ENCODE measurements around the gene IBA57. TPM values are rescaled to one million over a fixed set of nuclear protein-coding genes. Genes with fewer than 3 reads are reported as not detected.

IBA57 gene
- total and polyA plus RNA-seq, 4 experiments from 2014 or later: 1.3 to 12.0 (median 6.9) TPM

- Histone ChIP-seq H3K27me3 (ENCODE audit: insufficient read depth, low read length) (no peaks in the 10 kb centered on the region), H3K4me3 (ENCODE audit: low read length in 2 of 2) (no peak overlapping the region), H3K4me1 (ENCODE audit: insufficient read depth, low read length) (peaks cover 7% of the 10 kb centered on the region), H3K27ac (ENCODE audit: low read depth, low read length) (no peak overlapping the region), H3K9me3 (ENCODE audit: control insufficient read depth in 1 of 2, low read length in 2 of 2) (no peaks in the 10 kb centered on the region), H3K36me3 (ENCODE audit: insufficient read depth, low read length) (no peaks in the 10 kb centered on the region)
- no peaks in the 10 kb centered on the region for H3K27me3 Mint-ChIP-seq
- DNase-seq: no peak
- peaks cover 0 to 2% of the 10 kb centered on the region in 2 donors for H3K36me3 Mint-ChIP-seq
- intact Hi-C loops (cut with micrococcal nuclease): no loop called here
- H3K4me1 Mint-ChIP-seq: peaks cover 2 to 17% (median 9%) of the 10 kb centered on the region in 4 donors
- H3K27ac Mint-ChIP-seq: no peak overlapping the region
- POLR2A ChIA-PET (ENCODE audit: partially characterized antibody): interaction anchor here (0.8 to 0.9 kb wide), 2 partner anchors 10 to 43 kb away, joined by 3 read pairs; no protein-coding TSS in a partner anchor
- no peak overlapping the region for H3K4me3 Mint-ChIP-seq
- H3K9me3 Mint-ChIP-seq: no peaks in the 10 kb centered on the region
- CTCF ChIA-PET (ENCODE audit: partially characterized antibody): interaction anchor here (1.1 kb wide), 1 partner anchor 45 kb away, joined by 3 read pairs; no protein-coding TSS in a partner anchor
These were observed 44.6 kb downstream of the IBA57 start for GRCh38 chr1:228210076-228210651.

DNA sequence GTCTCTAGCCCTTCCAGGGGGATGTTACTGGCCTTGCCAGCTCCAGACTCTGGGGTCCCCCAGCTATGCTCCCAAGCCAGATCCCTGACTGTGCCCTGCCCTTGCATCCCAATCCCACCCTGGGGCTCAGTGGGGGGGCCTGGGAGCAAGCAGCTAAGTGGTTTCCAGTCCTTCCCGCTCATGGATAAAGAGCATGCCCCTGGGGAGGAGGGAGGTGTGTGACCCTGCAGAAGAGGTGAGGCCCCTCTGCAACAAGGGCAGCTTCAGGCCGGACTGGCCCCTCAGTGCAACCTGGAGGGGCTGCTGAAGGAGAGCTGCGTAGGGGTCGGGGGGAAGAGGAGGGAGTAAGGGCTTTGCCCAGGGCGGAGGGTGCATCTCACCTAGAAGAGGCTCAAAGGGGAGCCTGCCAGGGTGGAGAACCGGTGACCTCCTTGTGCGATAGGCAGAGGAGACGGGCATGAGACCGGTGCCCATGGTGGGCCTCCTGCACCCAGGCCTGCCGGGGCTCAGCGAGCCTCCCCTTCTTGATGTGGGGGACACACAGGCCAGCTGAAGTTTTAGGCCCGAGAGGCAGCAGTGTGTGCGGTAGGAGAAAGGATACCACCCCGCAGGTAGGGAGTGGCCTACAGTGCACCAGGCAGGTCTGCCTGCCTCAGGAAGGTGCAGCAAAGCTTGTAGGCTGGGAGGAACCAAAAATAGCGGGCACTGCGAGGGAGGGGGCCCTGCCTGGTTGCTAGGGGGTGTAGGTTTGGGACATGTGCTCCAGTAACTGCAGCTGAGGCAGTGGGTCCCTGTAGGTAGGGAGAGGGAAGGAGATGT is 45.3 kb downstream of the IBA57 start:
- H3K4me3 Mint-ChIP-seq: peak overlapping the region in 7 of 8 donors; percentile 24 to 61 (median 52)
- peaks cover 7% of the 10 kb centered on the region for H3K4me1 ChIP-seq (ENCODE audit: insufficient read depth, low read length)
- DNase-seq: no peak

GRCh38 chr1:228211531-228212414 is 46.2 kb downstream of the IBA57 start:
- no peaks in the 10 kb centered on the region for H3K36me3 ChIP-seq (ENCODE audit: insufficient read depth, low read length)
- Mint-ChIP-seq H3K4me1 (peaks cover 3 to 17% (median 9%) of the 10 kb centered on the region in 4 donors), H3K4me3 (peak overlapping the region in 7 of 8 donors; percentile 11 to 61 (median 52)), H3K27me3 (no peaks in the 10 kb centered on the region), H3K36me3 (peaks cover 0 to 2% of the 10 kb centered on the region in 2 donors), H3K9me3 (no peaks in the 10 kb centered on the region), H3K27ac (peak overlapping the region in 4 of 7 donors; percentile 29 to 73 (median 51))
- intact Hi-C loops (cut with micrococcal nuclease): loop anchor here (2.0 kb wide), 2 partner anchors 71 to 195 kb away; partner anchors contain the start of genes GUK1 and TRIM11
- H3K27me3 ChIP-seq (ENCODE audit: insufficient read depth, low read length): no peaks in the 10 kb centered on the region
- ChIA-PET CTCF (ENCODE audit: partially characterized antibody) (no interaction called here), POLR2A (ENCODE audit: partially characterized antibody) (interaction anchor here (1.1 to 1.6 kb wide), 2 partner anchors 46 to 246 kb away, joined by 3 to 11 read pairs; partner anchors contain the start of gene IBA57)
- no peak overlapping the region for H3K27ac ChIP-seq (ENCODE audit: low read depth, low read length)
- no peak overlapping the region for H3K4me3 ChIP-seq (ENCODE audit: low read length in 2 of 2)
- peaks cover 7% of the 10 kb centered on the region for H3K4me1 ChIP-seq (ENCODE audit: insufficient read depth, low read length)
- DNase-seq: peak in 1 of 5 donors; percentile 13
- H3K9me3 ChIP-seq (ENCODE audit: control insufficient read depth in 1 of 2, low read length in 2 of 2): no peaks in the 10 kb centered on the region

More for the DNA sequence above, 45.3 kb downstream of the IBA57 start:
- intact Hi-C loops (cut with micrococcal nuclease): no loop called here
- Histone ChIP-seq H3K4me3 (ENCODE audit: low read length in 2 of 2) (no peak overlapping the region), H3K27ac (ENCODE audit: low read depth, low read length) (no peak overlapping the region), H3K27me3 (ENCODE audit: insufficient read depth, low read length) (no peaks in the 10 kb centered on the region), H3K36me3 (ENCODE audit: insufficient read depth, low read length) (no peaks in the 10 kb centered on the region), H3K9me3 (ENCODE audit: control insufficient read depth in 1 of 2, low read length in 2 of 2) (no peaks in the 10 kb centered on the region)
- Mint-ChIP-seq H3K27ac (peak overlapping the region in 3 of 7 donors; percentile 42 to 73 (median 60)), H3K36me3 (peaks cover 0 to 2% of the 10 kb centered on the region in 2 donors), H3K9me3 (no peaks in the 10 kb centered on the region), H3K27me3 (no peaks in the 10 kb centered on the region), H3K4me1 (peaks cover 2 to 17% (median 9%) of the 10 kb centered on the region in 4 donors)
- POLR2A ChIA-PET (ENCODE audit: partially characterized antibody): no interaction called here
- CTCF ChIA-PET (ENCODE audit: partially characterized antibody): interaction anchor here (1.1 kb wide), 1 partner anchor 46 kb away, joined by 3 read pairs; no protein-coding TSS in a partner anchor

DNA sequence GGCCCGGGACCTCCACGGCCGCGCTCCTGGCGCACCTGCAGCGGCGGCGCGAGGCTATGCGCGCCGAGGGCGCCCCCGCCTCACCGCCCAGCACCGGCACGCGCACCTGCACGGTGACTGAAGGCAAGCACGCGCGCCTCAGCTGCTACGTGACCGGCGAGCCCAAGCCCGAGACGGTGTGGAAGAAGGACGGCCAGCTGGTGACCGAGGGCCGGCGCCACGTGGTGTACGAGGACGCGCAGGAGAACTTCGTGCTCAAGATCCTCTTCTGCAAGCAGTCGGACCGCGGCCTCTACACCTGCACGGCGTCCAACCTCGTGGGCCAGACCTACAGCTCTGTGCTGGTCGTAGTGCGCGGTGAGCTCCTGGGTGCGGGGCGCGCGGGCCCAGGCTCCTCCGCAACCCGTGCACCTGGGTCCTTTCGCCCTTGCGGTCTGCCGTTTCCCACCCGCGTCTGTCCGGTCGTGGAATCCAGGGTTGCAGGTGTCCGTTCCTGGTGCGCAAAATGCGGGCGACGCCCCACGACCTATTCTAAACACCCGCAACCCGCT is 46.9 kb downstream of the IBA57 start:
- Histone ChIP-seq H3K9me3 (ENCODE audit: control insufficient read depth in 1 of 2, low read length in 2 of 2) (no peaks in the 10 kb centered on the region), H3K4me1 (ENCODE audit: insufficient read depth, low read length) (peaks cover 7% of the 10 kb centered on the region), H3K27ac (ENCODE audit: low read depth, low read length) (no peak overlapping the region), H3K27me3 (ENCODE audit: insufficient read depth, low read length) (no peaks in the 10 kb centered on the region), H3K4me3 (ENCODE audit: low read length in 2 of 2) (peak overlapping the region in 1 of 2 donors; percentile 52), H3K36me3 (ENCODE audit: insufficient read depth, low read length) (no peaks in the 10 kb centered on the region)
- H3K4me1 Mint-ChIP-seq: peaks cover 3 to 17% (median 9%) of the 10 kb centered on the region in 4 donors
- H3K36me3 Mint-ChIP-seq: peaks cover 0 to 2% of the 10 kb centered on the region in 2 donors
- intact Hi-C loops (cut with micrococcal nuclease): loop anchor here (2.0 kb wide), 2 partner anchors 72 to 194 kb away; partner anchors contain the start of genes GUK1 and TRIM11
- peak overlapping the region in 5 of 8 donors; percentile 47 to 91 (median 52) for H3K4me3 Mint-ChIP-seq
- H3K27ac Mint-ChIP-seq: peak overlapping the region in 2 of 7 donors; percentile 4 to 55
- no peaks in the 10 kb centered on the region for H3K9me3 Mint-ChIP-seq
- ChIA-PET POLR2A (ENCODE audit: partially characterized antibody) (interaction anchor here (1.1 to 1.6 kb wide), 3 partner anchors 36 to 245 kb away, joined by 3 to 11 read pairs (median 5); partner anchors contain the start of gene IBA57), CTCF (ENCODE audit: partially characterized antibody) (no interaction called here)
- H3K27me3 Mint-ChIP-seq: no peaks in the 10 kb centered on the region
- no peak for DNase-seq

GRCh38 chr1:228212966-228213844 is 47.6 kb downstream of the IBA57 start:
- Histone ChIP-seq H3K4me3 (ENCODE audit: low read length in 2 of 2) (peak overlapping the region; percentile 52), H3K36me3 (ENCODE audit: insufficient read depth, low read length) (no peaks in the 10 kb centered on the region), H3K9me3 (ENCODE audit: control insufficient read depth in 1 of 2, low read length in 2 of 2) (no peaks in the 10 kb centered on the region), H3K27me3 (ENCODE audit: insufficient read depth, low read length) (no peaks in the 10 kb centered on the region), H3K27ac (ENCODE audit: low read depth, low read length) (peak overlapping the region; percentile 46), H3K4me1 (ENCODE audit: insufficient read depth, low read length) (peaks cover 7% of the 10 kb centered on the region)
- ChIA-PET CTCF (ENCODE audit: partially characterized antibody) (interaction anchor here (0.7 to 2.0 kb wide), 10 partner anchors 9 to 83 kb away, joined by 3 to 13 read pairs (median 4); partner anchors contain the start of gene IBA57), POLR2A (ENCODE audit: partially characterized antibody) (interaction anchor here (0.7 to 1.6 kb wide), 9 partner anchors 28 to 245 kb away, joined by 3 to 11 read pairs (median 5); partner anchors contain the start of genes IBA57 and TRIM11)
- Mint-ChIP-seq H3K9me3 (no peaks in the 10 kb centered on the region), H3K4me3 (peak overlapping the region; percentile 83 to 94 (median 89)), H3K4me1 (peaks cover 3 to 17% (median 9%) of the 10 kb centered on the region in 4 donors), H3K27me3 (no peaks in the 10 kb centered on the region), H3K27ac (peak overlapping the region; percentile 68 to 95 (median 90)), H3K36me3 (peaks cover 0 to 2% of the 10 kb centered on the region in 2 donors)
- intact Hi-C loops (cut with micrococcal nuclease): loop anchor here (1.0 to 2.0 kb wide), 8 partner anchors 47 to 302 kb away; partner anchors contain the start of genes GUK1, RNF187 and TRIM11
- peak; percentile 82 to 92 (median 84) for DNase-seq
